Fibroblast of the conjunctiva (primary cell): ENCODE data around the gene MAFB.

ENCODE experiments used
- DNase-seq: peaks from one replicate; pipeline ENCODE4 v3.0.0-alpha.2; 2010; ENCODE audit warnings: low read depth

MAFB gene

DNA sequence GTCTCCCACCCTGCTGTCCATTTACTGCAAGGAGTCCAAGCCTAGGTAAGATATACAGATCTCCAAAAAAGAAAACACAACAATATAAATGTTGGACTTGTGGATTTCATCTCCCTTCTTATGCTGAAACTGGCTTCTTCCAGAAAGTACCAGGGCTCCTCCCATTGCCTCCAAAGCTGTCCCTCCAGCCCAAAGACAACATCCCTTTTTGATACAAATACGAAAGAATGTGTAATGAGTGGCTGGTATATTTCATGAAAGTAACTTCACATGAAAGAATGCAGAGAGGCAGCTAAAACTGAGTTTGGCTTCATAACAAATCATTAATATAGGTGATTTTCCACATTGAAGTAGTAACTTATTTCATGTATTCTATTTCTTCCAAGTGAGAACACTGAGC is 7.9 kb downstream of the MAFB start:
- no peak for DNase-seq

DNA sequence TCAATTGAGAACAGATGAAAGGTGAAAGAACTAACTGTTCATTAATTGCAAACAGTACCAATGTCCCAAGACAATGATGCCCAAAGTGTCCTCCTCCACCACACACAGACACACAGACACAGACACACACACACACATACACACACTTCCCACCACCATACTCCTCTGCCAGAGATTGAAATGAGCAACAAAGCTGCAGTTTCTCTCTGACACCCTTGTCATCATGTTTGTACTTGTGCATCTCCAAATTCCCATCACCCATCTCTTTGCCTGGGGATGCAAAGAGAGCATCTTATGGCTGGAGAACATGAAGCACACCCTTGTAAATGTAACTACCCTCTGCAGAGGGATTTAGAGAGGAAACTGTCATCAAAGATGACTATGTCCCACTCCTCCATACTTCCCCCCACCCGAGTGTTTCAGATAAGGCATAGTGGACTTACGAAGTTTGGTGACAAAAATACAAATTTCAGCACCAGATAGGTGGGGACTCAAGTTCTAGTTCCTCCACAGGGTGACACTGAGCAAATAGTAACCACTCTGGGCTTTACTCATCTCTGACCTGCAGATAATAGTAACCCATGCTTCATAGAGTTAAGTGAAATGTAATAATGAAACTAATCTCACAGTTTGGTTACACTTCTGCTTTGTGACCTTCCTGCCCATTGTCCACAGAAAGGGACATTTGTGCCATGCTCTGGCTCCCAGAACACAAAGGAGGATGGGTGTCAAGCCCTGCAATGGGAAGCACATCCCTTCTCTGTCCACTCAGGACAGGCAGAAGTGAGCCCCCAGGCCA is 8.7 kb downstream of the MAFB start:
- DNase-seq = no peak

DNA sequence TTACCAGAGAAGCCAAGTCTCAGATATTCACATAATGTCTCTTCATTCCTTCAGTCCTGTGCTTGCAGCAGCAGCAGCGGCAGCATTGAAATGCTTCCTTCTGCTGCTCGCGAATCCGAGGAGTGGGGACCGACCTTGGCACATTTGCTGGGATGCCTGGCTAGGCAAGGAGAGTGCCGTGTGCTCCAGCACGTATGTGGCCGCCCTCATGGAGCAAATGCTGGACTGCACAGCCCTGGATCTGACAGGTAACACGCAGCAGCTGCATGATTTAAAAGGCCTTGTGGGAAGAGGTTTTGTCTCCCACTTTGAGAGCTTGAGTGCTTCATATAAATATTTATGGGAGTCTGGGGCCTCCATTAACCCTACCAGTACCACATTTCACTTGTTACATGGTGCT is 9.9 kb downstream of the MAFB start:
- no peak for DNase-seq

DNA sequence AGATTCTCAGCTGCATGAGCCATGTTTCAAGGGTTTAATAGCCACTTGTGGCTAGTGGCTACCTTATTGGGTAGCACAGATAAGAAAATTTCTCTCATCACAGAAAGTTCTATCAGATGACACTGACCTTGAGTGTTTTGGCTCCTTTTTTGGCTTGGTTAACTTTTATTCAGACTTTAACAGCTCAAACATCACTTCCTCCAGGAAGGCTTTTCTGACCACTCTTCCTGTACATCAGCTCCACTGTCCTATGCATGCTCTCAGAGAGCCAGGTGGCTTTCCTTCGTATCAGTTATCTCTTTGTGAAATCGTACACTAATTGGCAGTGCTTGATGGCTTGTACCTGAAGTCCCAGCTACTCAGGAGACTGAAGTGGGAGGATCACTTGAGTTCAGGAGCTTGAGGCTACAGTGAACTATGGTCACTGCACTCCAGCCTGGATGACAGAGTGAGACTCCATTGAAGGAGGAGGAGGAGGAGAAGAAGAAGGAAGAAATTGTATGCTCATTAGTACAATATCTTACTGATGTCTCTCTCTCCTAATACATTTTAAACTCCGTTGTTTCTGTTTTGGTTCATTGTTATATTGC is 10.7 kb downstream of the MAFB start:
- no peak for DNase-seq

DNA sequence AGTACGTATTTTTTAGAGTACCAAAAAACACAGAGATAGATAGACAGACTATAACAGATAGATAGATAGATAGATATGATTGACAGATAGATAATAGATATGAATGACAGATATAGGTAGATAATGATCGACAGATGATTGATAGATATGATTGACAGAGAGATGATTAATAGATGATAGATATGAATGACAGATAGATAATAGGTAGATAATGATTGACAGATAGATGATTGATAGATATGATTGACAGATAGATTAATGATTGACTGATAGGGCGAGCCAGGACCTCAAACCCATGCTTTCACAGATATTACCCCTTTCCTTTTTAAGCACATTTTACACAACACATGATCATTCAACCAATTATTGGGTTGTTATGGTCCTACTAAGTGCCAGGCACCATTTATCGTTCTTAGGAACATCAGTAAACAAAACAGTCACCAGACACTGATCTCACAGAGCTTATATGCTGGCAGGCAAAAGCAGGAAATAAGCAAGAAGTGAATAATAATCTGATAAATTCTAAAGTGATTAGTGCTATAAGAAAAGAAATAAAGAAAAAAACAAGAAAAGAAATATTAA is 11.6 kb downstream of the MAFB start:
- no peak for DNase-seq

DNA sequence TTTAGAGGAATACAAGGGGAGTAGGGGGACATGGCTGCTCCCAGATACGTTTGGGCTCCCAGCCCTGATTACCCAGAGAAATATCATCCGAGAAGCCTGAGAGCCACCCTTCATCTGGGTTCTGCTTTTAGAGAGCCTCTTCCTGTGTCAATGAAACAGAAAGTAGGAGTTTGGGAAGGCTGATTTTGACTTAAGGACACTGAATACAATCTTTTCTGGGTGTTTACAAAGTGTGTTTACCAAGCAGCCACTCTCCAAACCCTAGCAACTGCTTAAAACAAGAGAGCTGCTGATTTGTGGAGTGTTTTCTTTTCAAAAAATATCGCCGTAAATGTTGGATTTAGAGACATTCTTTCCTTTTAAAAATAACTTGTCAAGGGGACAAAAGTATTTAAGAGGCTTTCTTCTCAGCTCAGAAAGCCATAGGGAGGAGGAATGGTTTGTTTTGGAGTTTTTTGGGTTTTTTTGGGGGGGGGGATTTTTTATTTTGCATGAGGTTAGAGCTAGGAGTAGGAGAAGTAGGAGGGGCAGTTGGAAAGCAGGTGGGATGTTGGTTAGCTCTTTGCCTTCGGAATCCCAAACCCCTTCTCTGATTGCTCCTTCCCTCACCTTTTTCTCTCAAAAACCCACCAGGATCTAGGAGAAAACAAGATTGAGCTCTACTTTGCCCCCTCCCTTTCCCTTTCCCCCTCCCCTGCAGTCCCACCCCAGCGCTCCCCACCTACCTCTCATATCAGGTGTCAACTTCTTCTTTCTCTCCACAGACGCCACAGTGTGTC is 12.4 kb downstream of the MAFB start:
- no peak for DNase-seq

DNA sequence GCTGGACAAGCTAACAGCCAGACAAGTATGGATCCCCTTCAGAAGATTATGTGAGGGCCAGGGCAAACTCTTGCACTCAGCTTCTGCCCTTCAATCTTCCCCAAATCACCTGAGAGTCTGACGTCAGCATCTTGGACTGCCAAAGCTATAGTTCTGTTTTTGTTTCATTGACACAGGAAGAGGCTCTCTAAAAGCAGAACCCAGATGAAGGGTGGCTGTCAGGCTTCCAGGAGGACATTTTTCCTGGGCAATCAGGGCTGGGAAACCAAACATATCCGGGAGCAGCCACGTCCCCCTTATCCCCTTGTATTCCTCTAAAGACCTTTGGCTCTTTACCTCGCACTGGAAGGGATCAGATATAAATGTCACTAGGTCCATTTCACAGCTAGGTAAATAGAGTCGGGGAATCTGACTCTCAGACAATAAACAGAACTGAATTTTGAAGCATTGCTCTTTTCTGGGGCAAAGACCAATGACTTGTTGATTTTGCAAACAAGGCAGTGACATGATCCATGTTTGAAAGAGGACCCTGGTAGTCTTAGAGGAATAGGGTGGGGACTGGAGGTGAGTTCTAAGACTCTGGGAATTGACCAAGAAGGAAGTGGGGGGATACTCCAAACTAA is 13.3 kb downstream of the MAFB start:
- DNase-seq = no peak

DNA sequence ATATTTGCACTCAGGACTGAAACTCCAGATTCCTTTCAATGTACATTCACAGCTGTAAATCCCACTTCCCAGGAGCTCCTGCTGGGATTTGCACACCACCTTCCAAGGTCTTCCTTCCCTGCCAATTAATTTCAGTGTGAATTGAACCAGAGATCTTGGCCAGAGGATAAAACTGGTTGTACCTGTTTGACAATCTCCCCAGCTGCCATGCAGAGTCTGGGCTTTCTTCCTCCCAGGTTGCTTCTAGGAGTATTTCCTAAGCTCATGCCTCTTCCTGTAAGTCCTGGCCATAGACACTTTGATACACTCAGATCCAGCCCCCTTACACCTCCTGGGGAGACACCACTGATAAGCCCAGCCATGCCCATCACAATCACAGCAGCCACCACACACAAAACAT is 15.6 kb downstream of the MAFB start:
- no peak for DNase-seq

DNA sequence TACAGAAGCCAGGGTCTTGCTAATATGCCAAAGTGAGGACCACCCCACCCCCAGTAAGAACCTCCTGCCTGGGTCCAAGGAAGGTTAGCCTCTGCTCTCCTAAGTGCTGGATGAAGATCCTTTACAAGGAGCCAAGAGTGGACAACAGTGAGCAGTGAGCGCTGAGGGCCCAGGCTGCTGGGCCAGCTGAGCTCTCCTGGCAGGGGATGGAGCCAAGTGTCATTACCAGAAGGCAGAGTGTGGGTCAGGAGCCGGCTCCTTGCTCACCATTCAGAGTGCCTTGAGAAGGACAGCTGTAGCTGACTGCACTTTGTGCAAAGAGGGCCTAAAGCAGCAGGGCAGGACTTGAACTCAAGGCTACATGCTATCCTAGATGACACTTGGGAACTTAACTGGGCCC is 16.9 kb downstream of the MAFB start:
- DNase-seq = no peak

DNA sequence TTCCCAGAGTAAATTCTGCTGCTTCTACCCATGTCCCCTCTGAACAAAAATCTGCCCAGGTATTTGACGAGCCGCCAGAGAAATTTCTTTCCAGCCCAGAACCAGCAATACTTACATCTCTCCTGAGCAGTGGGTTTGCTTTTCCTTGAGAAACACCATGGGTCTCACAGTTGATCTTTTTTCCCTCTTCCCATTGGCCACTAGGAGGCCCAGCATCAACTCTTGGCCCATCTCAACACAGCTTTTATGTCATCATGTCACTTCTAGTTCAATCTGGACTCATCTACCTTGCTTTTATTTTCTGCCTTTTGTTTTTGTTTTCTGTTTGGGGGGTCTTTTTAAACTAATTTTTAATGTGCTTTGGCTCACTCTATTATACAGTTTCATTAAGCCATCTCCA is 18.8 kb downstream of the MAFB start:
- no peak for DNase-seq

DNA sequence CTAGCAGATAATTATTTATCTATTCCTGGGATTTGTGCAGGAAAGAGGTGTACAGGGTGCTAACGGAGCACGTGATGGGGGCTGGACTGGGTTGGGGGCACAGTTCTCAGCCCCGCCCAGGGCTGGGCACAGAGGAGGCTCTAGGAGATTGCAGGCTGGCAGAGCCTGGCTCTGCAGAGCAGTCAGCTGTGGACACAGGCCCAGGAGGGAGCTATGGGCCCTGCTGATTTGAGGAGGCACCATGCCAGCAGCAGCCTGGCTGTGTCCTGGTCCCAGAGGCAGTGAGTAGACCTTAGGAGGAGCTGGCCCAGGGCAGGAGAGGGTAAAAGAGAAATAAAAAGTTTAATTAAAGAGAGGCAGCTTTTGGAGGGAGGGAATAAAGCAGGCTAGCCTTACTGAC is 19.3 kb downstream of the MAFB start:
- DNase-seq = no peak

DNA sequence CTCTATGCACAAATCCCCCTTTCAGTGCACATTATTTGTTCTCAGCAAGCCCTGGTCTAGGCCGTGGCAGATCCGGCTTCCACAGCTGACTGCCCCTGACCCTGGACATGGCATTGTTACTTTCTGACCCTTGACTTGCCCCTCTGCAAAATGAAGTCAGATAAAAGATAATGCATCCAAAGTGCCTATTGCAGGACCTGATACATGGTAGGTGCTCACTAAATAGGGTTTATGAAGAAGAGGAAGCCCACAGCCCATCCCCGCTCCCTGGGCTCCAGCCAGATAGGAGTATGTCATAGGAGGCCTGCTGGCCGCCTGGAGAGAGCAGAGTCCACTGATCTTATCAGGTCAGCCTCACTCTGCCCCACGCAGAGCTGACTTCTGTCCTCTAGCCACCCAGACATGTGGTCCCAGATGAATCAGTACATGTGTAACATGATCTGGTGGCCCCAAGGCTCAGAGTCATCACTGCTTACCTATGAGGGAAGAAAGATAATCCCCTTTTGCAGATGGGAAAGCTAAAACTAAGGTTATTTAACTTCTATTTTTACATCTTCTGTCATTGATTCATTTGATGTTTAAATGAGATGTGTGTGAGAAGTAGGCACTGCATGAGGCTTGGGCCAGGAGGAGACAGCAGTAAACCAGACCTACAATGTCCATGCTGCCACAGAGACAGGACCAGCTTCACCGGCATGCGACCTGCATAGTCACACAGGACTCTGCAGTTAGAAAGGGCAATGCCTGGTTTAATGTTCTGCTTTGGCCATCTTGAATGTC is 20.4 kb downstream of the MAFB start:
- DNase-seq = no peak

DNA sequence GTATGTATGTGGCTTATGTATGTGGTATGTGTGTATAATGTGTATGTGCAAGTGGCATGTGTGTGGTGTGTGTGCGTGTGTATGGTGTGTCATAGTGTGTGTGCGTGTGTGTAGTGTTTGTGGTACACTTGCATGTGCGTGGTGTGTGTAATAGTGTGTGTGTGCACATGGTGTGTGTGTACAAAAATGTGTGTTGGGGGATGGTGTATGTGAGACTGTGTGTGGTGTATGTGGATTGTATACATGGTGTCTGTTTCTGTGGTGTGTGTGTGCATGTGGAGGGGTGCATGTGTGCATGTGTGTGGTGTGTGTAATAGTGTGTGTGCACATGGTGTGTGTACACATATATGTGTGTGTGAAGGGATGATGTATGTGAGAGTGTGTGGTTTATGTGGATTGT is 21.5 kb downstream of the MAFB start:
- DNase-seq = no peak

DNA sequence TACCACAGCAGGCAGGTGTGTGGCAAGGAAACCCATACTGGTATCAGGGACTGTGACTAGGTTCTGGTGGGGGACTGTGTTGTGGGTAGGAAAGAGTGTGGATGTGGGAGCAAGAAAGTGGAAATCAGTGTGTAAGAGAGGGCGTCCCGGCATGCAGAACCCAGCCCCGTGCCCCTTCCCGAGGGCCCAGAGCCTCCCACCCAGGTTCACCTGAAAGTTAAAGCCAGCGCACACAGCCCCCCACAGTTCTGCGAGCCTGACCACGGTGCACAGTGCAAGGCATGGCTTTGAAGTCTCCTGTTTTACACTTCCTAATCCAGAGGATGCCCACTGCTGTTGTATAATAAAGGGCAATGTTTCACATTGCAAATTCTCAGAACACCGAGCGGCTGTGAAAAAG is 22.7 kb downstream of the MAFB start:
- no peak for DNase-seq

DNA sequence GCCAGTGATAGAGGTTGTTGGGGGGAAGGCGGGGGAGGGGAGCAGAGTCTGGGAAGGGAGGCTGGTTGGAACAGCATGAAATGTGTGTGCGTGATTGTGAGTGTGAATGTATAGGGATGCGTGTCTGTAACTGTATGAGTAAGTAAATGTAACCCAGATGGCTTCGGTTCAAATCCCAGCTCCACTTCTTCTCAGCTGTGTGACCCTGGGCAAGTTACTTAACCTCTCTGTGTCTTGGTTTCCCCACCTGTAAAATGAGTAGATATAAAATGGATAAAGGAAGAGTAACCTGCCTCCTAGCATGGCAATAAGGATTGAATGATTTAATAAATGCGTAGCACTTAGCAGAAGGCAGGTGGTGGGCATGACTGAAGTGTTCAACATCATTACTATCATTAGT is 24.1 kb downstream of the MAFB start:
- no peak for DNase-seq

DNA sequence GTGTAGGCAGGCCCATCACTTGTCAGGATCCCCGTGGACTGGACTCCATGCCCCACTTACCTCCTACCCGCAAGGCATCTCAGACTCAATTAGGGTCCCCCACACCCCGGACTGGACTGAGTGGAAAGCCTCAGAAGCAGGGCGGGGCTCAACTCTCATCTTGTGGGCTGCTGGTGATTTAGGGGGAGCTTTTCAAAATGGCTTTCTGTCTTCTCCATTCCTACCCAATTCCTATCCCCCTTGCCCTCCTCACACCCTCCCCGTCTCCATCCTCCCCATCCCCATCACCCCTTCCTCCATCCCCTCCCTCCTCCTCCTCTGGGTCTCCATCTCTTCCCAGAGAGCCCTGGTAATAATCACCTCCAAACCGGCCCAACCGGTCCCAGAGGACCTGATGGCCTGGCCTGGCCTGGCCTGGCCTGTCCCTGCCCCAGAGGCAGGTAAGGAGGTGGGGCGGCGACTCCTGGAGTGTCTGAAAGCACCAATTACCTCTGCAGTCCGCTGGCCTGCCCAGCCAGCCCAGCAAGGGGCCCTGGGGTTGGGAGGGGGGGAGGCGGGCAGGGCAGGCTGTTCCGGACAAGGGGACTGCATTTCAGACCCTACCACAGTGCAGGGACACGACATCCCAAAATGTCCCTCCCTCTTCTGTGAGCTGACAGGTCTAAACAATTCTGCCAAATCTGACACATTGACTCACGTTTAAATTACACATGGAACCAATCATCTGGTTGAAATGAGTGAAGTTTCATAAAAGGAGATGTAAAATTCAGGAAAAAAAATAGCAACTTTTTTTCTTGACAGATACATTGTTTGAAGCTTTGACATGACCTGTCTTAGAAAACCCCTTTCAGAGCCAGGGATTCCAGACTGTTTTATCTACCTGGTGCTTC is 24.8 kb downstream of the MAFB start:
- no peak for DNase-seq

DNA sequence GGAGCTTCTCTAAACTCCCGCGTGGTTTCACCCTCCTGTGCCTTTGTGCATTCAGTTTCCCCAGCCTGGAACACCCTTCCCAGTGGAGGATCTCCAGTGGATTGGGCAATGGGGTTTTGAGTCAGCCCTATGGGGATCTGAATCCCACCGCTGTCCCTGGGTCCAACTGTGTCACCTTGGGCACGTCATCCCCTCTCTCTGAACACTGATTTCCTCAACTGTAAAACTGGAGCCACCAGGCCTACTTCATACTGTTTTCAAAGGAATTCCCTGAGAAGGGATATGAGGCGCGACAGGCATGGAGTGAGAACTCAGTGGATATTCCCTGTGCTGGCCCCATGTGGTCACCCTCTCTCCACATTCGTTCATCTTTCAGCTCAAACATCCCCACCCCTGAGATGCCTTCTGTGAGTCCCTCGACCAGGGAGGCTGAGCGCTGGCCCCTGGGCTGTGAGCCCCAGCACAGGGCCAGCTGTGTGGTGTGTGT is 25.7 kb downstream of the MAFB start:
- no peak for DNase-seq

DNA sequence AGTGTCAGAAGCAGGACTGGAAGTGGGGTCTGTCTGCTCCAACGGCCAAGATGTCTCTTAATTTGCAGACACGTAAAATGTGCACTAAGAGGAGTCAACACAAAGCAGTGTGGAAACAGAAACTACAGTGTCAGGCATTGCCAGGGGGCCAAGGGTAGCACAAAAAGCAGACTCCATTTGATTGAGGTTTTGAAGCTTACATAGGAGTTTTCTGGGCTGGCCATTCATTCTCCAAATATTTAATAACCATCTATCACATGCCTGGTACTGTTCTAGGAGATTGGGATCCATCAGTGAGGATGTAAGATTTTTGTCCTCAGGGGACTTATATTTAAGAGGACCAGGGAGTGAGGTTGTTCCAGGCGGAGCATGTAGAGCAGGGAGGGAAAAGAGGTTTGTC is 29.5 kb downstream of the MAFB start:
- DNase-seq = no peak

DNA sequence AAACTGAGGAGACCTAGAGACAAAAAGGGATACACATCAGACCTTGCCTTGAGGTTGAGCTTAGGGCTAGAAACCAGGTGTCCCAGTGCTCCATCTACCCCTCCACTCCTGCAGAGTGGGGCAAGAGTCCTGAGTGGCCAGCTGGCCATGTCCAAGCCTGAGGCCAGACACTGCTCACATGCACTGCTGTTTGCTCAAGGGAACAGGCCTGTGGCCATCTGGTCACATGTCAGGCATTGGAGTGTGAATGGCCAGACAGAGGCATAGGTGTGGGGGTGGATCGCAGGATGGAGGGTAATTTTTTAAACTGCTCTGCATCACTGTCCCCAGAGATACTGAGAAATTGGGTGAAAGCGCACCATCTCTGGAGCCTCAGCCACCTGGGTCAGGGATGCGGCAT is 30.5 kb downstream of the MAFB start:
- DNase-seq = no peak

DNA sequence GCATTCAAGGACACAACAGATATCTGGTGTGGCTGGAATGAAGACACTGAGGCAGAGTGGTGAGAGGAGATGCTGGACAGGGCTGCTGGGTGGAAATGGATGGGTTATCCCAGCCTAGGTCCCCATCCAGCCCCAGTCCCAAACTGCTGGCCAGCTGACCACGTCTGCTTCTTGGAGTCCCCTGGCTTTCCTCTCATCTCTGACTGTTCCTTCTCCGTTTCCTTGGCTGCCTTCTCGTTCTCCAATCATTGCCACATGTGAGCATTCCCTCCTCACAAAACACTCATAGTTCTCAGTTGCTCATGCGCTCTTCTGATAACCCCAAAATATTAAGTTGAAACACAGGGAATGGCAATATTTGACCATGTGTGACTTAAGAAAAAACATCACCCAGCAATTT is 31.5 kb downstream of the MAFB start:
- peak; percentile 2 for DNase-seq

DNA sequence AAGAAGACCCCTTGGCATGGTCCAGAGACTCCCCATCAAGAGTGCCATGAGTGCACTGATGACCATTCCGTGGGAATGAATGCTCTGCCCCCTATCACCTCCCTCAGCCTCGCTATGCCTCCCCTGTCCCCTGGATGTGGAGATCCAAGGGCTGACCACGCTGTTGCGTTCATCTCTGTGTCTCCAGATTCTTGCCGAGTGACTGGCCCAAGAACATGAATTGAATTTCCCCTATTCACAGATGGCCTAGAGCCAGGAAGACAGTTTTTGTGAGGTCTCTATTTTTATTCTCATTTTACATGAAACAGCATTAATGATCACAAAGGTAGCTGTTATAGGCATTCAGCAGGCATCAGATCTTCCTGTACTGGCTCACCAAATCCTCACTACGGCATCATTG is 33.6 kb downstream of the MAFB start:
- DNase-seq = no peak
